HCEC 1CT (cell line): Measurements from ENCODE around the gene PUS7.
"Not testable (repeated sequence)": the region's sequence is repeated elsewhere in the genome, so short reads cannot be mapped to it uniquely, and the experiment has no call there.

Source experiments
- DNase-seq: peaks from one replicate; pipeline ENCODE4 v3.0.0-alpha.2; 2017

The PUS7 gene, protein sequence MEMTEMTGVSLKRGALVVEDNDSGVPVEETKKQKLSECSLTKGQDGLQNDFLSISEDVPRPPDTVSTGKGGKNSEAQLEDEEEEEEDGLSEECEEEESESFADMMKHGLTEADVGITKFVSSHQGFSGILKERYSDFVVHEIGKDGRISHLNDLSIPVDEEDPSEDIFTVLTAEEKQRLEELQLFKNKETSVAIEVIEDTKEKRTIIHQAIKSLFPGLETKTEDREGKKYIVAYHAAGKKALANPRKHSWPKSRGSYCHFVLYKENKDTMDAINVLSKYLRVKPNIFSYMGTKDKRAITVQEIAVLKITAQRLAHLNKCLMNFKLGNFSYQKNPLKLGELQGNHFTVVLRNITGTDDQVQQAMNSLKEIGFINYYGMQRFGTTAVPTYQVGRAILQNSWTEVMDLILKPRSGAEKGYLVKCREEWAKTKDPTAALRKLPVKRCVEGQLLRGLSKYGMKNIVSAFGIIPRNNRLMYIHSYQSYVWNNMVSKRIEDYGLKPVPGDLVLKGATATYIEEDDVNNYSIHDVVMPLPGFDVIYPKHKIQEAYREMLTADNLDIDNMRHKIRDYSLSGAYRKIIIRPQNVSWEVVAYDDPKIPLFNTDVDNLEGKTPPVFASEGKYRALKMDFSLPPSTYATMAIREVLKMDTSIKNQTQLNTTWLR

DNA sequence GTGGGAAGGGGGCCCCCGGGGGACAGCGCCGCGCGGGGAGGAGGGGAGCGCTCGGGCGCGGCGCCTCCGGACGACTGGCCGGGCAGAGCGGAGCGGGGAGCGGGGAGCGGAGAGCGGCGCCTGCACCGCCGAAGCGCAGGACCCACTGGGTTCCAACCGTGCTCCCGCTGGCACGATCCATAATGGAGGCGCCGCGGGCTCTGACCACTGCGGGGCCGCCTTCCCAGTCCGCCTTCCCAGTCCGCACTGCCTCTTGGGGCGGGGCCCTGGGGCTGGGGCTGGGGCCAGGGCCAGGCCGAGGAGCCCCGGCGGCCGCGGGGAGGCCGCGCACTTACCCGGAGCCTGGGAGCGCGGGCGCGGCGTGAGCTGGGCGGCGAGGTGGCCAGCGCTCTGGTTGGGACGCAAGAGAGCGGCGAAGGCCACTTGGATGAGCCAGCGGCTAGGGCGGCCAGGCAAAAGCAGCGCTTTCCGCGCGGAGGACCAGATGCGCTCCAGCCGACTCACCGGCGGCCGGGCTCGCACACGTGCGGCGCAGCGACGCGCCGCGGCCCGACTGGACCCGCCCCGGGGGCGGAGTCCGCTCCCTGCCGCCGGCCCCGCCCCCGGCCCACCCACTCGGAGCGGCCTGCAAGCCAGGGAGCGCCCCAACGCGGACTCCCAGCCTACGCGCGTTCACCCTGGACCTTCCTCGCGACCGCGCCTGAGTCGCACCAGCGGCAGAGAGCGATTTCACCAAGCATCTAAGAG, at the start of gene PUS7:
TSS of gene PUS7 (minus strand) at position 555 of the 747 bp plus-strand sequence. CDS start 13,759 bp downstream, outside the sequence.
- DNase-seq = peak; percentile 90

DNA sequence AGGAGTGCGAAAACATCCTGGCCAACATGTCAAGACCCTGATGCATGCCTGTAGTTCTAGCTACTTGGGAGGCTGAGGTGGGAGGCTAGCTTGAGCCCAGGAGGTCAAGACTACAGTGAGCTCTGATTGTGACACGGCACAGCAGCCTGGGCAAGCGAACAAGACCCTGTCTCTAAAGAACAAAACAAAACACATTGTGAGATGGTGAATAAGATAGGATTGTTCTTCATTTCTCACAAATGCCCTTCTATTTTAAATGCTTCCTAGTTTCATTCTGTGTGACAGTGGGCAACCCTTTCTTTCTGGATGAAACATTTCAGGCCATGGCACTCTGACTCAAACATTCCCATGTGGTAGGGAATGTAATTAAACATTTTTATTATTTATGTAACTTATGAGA, 45.8 kb upstream of the PUS7 start:
- no peak for DNase-seq

DNA sequence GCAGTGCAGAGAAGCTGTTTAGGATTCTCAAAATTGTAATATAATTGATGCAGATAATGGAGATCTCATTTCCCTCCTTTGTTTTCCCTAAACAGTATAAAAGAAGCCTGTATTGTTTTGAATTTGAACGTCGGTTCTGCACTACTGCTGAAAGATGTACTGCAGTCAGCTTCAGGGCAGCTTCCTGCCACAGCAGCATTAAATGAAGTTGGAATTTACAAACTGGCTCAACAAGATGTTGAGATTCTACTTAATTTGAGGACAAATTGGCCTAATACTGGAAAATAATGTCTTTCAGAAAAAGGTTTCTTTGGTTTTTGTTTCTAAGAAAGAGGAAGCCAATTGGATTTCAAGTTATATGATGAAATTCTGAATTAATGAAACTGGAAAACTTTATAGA, 45.0 kb upstream of the PUS7 start:
- DNase-seq = no peak

DNA sequence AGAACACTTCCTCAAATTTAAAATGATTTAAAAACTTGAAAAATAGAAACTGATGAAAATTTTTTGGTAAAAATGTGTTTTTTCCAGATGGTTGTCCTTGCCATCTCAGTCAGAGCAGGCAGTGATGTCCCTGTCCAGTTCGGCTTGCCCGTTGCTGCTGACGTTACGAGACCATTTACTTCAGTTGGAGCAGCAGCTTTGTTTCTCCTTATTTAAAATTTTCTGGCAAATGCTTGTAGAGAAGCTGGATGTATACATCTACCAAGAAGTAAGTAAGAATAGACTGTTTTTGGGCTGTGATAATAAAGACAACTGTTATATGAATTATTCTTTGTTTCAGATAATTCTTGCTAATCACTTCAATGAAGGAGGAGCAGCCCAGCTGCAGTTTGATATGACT, 43.1 kb upstream of the PUS7 start:
- no peak for DNase-seq

DNA sequence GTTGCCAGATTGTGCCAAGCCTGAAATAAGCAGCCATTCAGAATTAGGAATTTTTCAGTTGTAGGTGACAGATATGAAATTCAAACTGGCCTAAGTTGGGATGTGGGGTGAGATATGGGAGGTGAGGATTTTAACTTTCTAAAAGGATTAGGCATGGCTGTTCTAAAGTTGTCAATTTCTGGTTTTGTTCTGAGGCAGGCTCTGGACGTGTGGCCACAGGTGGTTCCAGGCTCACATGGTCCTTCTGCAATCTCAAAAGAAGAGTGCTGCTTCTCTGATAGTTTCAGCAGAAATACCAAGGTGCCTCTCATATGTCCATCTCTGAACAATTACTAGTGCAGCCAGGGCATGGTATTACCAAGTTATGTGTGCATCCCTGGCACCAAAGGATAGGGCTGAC, 37.9 kb upstream of the PUS7 start:
- DNase-seq = no peak

DNA sequence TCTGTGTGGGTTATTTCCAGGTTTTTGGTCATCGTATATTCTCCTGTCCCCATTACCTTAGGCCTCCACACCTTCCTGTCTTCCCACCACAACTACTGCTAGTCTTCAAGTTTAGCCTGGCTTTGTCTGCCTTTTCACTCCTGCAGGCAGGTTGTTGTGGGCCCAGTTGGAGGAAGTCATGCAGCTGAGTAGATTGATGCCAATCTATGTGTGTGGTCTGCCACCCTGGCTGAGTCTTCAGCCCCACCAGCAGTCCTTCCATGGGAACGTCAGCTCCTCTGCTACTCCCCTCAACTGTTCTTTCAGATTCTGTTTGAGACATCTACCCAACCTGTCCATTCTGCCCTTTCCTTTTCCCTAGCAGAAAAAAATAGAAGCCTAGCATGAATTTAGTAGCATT, 16.3 kb upstream of the PUS7 start:
- no peak for DNase-seq

DNA sequence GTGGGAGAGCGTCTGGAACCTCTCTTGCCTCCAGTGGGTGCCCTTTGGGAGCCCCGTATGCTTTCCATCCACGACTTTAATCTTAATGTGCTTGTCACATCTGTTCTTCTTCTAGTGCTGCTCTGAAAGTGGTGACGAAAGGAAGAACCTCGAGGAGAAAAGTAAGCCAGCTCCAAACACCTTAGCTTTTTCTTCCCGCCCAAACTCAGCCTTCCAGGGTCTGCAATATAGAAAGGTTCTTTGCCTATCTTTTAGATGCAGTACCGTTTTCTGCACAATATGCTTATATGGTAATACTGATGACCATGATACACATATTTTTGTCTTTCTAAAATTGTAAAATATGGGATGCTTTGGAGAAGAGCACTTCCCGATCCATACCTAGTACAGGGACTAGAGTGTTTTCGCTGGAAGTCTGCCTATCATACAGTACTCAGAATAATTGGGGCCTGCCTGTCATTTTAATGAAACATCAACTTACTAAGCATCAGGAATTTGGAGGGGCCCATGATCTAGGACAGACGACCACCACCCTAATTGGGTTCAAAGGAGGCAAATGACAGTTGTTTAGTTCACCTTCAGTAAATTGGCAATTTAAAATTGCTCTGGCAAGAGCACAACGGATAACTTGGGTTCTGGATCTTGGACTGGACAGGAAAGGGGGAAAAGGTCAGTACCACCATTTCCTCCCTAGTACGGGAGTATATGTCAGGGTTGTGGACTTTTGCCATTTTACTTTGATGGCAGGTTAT, 10.8 kb upstream of the PUS7 start:
- DNase-seq = no peak

DNA sequence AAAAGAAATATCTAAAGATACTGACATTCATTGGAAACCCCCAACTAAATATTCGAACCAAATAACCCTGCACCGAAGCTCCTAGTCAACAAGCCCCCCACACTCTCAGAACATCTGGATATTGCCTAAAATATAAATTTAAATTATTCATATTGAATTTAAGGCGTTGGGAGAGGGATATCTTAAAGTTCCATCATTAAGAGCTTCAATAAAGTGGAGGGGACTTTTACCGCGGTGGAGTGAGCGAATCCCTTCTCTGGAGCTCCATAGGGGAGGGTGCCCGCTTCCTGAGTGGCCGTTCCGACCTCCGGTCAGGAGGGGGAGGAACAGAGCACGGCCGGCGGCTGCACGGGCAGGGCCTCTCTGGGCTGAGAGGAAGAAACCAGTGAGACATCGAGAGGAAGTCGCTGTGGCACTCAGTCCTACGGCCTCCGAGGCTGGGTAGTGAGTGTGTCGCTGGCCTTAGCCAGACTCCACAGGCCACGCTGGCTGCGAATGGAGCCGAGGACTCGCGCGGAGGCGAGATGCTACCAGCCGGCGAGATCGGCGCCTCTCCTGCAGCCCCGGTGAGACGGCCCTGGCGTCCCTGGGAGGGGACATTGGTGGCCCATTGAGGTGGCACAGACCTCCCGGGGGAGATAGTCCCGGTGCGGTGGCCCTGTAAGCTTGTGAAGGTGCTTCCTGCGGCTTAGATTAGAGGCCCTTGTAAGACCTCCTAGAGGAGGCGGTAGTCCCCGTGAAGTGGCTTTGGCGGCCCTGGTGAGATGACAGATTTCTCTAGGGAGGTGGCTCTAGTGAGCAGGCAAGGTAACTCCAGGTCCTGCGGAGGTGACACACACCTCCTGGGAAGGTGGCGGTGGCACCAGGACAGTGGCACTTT, 10.0 kb upstream of the PUS7 start, which contains the start of gene RINT1:
TSS of gene RINT1 (plus strand) at position 410 of the 880 bp plus-strand sequence. CDS start at position 525, 115 bp downstream.
- peak; percentile 85 for DNase-seq

DNA sequence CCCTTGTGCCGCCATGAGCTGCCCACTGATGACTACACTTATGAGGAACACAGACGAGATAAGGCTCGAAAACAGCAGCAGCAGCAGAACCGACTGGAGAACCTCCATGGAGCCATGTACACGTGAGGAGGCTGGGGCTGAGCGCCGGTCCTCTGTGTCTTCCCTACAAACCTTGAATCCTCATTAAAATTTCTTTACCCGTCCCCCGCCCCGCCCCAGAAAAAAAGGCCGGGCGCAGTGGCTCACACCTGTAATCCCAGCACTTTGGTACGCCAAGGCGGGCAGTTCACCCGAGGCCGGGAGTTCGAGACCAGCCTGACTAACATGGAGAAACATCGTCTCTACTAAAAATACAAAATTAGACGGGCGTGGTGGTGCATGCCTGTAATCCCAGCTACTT, 8.5 kb upstream of the PUS7 start:
- no peak for DNase-seq

DNA sequence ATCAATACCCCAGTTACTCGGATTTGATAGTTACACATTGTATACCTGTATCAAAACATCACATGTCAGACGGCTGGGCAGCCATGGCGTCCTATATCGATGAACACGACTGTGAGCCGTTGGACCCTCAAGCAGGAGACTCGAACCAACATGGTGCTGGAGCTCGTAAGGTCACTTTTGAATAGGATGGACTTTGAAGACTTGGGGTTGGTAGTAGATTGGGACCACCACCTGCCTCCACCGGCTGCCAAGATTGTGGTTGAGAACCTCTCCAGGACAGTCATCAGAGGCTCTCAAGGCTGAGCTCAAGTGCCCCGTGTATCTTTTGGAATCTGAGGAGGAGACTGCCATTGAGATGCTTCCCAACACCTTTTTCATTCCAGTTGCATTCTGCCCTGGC, 8.1 kb upstream of the PUS7 start:
- no peak for DNase-seq

DNA sequence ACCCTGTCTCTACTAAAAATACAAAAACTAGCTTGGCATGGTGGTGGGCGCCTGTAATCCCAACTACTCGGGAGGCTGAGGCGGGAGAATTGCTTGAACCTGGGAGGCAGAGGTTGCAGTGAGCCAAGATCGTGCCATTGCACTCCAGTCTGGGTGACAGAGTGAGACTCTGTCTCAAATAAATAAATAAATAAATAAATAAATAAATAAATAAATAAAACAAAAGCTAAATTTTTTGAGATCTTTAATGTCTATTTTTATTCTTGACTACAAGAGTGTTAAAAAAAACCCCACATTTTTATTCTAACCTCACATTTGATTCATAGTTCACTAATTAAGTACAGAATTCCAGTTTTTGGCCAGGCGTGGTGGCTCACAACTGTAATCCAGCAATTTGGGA, 5.7 kb upstream of the PUS7 start:
- DNase-seq = not testable (repeated sequence)

DNA sequence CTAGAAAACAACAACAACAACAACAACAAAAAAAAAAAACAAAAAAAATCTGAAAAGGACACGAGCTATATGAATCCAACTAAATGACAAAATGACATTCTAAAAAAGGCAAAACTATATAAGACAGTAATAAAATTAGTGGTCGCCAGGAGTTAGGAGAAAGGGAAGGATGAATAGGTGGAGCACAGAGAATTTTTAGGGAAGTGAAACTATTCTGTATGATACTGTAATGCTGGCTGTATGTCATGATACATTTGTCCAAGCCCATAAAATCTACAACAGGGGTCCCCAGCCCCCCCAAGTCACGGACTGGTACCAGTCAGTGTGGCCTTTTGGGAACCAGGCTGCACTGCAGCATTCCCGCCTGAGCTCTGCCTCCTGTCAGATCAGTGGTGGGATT, 2.8 kb upstream of the PUS7 start:
- DNase-seq = no peak

DNA sequence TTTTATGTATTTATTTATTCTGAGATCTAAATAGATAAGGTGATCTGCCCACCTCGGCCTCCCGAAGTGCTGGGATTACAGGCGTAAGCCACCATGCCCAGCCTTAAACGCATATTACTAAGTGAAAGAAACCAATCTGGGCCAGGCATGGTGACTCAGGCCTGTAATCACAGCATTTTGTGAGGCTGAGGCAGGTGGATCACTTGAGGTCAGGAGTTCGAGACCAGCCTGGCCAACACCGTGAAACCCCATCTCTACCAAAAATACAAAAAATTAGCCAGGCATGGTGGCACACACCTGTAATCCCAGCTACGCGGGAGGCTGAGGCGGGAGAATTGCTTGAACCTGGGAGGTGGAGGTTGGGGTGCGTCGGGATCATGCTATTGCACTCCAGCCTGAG, 2.4 kb upstream of the PUS7 start:
- not testable (repeated sequence) for DNase-seq

DNA sequence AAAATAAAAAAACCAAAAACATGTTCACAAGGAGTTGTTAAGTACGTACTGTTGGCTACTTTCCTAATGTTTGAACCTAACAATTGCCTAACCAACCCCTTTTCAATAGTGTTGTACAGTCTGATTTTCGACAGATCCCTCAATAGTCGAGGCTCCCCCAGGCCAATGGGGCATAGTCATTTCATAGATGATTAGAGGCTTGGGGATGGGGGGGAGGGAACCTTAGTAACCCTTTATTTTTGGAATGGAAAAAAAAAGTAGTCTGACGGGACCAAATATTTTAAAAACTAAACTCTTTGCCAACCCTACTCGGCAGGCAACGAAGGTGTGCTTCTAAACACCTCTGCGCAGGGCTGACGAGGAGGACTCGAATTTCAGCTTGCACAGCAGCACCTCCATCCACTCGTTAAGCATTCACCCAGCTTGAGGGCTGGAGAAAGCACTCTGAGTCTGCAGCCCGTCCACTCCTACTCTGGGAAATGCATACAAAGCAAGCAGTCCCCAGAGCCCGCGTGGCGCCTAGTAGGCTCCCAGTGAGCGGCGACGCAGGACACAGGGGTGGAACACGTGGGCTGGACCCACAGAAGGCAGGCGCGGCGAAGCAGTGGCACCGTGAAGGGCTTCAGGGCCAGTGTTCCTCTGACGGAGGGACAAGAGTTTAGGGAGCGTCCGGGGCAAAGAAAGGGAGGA, 899 bp downstream of the PUS7 start:
- peak; percentile 42 for DNase-seq

DNA sequence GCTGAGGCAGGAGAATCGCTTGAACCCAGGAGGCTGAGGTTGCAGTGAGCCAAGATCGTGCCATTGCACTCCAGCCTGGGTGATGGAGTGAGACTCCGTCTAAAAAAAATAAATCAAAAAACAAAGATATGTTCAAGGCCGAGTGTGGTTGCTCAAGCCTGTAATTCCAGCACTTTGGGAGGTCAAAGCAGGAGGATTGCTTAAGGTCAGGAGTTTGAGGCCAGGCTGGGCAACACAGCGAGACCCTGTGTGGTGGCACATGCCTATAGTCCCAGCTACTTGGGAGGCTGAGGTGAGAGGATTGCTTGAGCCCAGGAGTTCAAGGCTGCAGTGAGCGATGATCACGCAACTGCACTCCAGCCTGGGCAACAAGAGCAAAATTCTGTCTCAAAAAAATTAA, 1.5 kb downstream of the PUS7 start:
- DNase-seq = not testable (repeated sequence)

DNA sequence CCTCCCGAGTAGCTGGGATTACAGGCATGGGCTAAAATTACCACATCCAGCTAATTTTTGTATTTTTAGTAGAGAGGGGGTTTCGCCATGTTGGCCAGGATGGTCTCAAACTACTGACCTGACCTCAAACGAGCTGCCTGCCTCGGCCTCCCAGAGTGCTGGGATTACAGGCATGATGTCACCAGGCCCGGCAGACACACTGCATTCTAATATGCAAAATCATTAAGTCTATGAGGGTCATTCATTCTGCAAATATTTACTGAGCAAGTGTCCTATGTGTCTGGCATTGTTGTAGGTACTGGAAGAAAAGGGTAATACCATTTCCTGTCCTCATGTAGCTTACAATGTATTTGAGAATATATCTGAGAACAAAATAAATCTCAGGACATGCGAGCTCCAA, 2.7 kb downstream of the PUS7 start:
- DNase-seq = peak; percentile 21

DNA sequence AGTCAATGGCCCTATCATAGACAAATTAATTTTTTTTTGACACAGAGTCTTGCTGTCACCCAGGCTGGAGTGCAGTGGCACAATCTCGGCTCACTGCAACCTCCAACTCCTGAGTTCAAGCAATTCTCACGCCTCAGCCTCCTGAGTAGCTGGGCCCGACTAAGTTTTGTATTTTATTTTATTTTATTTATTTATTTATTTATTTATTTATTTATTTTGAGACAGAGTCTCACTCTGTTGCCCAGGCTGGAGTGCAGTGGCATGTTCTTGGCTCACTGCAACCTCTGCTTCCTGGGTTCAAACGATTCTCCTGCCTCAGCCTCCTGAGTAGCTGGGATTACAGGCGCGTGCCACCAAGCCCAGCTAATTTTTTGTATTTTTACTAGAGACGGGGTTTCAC, 6.5 kb downstream of the PUS7 start:
- DNase-seq = not testable (repeated sequence)

DNA sequence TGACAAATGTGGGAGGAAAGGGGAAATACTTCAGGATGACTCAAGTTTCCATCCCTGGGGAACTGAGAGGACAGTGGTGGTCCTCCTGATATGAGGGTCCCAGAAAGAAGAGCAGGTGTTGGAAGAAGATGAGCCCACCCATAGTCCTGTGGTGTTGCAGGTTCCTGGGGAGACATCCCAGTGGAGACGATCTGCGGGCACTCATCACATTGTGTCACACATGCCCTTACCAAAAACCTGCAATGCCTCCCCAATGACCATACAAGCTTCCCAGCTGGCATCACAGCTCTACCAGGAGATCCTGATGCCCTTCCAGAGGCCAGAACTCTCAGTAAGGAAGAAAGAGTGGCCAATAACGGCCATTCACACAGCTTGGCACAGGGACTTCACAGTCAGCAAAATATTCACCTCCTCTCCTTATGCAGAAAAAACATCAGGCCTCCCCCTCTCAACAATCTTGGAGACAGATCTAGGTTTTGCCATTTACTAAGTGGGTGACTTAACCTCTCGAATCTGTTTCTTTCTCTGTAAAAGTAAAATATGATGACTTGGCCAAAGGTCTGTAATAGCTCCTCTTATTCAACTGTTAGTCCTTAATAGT, 9.0 kb downstream of the PUS7 start:
- no peak for DNase-seq

DNA sequence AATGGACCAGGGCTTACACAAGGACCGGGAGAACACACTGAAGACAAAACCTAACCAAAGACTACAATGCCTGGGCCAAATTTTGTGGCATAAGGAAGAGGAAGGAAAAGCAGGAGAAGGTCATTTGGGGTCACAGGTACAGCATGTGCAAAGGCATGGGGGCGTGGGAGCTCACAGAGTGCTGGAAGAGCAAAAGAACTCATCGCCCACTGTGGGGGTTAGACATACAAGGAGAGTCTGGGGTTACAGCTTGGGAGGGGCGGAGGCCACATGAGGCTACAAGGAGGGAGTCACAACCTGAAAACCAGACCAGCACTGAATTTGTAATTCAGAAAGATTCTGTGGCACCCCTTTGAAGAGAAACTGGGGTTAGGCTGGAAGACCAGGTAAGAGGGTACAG, 9.7 kb downstream of the PUS7 start:
- DNase-seq = no peak

DNA sequence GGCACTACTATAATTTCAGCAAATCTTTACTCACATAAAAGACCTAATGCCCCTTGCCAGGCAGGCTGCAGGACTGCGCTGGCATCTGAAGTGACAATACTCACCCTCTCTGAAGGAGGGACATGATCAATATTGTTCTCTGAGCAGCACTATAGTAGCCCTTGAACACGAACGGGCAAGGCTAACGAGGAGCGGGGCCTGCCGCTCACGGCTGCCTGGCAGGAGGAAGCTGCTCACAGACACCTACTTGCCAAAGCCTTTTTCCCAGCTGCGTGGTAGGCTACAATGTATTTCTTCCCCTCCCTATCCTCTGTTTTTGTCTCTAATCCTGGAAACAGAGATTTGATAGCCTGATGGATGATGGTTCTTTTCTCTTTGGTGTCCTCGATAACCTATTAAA, 19.9 kb downstream of the PUS7 start:
- no peak for DNase-seq

DNA sequence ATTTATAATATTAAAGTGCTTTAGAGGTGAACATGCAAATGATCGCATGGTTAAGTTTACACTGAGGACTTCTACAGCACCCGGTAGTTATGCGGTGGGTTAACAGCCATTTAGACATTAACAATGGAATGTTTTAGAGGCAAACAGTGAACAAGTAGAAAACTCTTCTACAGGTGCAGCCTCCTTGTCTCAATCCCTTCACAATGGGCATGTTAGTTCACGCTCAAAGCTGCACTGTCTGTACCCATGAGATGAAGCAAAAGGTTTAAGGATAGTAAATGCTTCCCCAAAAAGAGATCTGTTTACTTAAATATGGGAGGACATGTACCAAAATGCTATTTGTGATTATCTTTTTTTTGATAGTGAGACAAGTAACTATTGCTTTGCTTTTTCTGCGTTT, 25.1 kb downstream of the PUS7 start:
- DNase-seq = no peak
